HG02759 (cell line): Measurements from ENCODE around the gene TSPAN12.

Experiments
- ATAC-seq: cut with Tn5 transposase; IDR thresholded peaks from one replicate; pipeline ENCODE4 v1.9.1; 2021; ENCODE audit warnings: mild to moderate bottlenecking, moderate library complexity; ENCODE audit not compliant: unreplicated experiment

The TSPAN12 gene

DNA sequence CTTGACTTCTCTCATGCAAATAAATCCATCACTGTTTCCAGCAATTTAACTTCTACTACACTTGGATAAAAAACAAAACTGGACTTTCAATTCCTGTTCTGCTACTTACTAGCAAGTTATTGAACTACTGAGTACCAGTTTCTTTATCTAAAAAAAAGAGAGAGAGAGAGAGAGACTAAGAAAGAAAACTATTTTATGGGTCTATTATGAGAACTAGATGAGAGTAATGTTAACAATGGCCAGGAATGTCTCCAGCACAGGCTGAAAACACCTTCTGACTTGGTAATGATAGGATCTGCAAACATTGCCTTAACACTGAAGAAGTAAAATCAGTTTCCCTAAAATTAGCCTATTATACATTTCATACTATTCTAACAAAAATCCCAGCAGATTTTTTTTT lies 5.2 kb downstream of the TSPAN12 start:
- ATAC-seq = no peak

DNA sequence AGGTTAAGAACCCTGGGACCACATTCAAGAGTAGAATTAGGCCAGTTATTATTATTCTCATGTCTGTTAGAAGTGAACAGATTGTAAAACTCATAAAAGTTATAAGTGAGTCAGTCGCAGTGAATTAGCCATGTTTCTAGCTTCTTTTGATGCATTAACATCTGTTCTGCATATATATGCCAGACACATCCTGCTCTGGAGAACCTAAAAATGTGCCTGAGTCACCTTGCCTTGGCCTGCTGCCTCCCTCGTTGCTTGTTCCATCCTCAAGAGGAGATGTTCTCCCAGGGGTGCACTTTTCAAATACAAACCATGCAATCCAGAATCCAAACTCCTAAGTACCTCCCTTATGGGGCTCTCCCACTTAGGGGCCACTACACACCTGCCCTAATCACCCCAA lies 14.8 kb downstream of the TSPAN12 start:
- no peak for ATAC-seq

DNA sequence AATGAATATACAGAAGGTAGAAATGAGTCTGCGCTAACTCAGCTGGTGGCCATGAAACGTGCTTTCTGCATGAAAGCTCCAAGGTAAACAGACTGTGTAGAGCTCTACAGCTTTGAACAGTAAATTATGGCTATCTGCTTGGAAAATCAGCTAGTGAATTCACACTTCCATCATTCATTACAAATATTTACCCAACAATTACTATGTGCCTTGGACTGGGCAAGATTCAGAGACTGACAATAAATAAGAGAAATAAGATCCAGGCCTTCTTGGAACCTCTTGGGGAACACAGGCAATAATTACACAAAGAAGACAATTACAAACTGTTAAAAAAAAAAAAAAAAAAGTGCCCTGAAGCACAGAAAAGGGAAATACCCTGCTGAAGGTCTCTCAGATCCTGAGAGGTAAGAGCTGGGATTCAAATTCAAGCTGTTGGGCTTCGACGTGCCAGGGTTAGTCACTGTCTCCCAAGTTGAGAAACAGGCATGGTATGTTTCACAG lies 15.8 kb downstream of the TSPAN12 start:
- no peak for ATAC-seq

DNA sequence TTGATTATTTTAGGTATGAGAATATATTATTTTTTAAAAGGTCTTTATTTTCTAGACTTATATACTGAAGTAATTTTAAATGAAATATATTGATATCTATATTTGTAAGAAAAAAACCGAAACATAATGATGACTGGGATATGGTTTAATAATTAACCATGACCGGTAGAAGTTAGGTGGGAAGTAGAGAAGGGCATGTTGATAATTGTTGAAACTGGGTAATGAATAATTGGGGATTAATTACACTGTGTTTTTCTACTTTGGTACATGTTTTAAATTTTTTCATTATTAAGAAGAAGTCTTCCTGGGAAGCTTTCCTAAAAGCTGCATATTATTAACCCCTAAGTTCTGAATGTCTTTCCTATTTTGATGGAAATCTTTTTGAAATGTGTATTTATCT lies 16.3 kb downstream of the TSPAN12 start:
- ATAC-seq = no peak

DNA sequence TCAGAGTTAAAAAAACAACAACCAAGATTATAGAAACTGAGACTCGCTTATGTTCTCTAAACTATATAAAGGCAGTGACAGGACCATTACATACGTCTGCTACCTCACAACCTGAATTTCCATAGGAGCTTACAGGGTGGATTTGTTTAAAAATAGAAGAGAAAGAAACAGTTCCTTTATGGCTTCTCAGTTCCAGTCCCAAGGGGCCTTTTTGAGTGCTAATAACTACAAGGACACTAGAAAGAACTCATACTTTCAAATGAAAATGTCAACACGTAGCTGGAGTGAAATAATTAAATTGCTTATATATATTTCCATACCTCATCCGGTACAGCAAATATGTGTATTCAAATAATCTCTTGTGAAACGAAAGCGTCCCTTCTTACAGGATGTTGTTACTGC lies 19.7 kb downstream of the TSPAN12 start:
- ATAC-seq = peak; percentile 47

DNA sequence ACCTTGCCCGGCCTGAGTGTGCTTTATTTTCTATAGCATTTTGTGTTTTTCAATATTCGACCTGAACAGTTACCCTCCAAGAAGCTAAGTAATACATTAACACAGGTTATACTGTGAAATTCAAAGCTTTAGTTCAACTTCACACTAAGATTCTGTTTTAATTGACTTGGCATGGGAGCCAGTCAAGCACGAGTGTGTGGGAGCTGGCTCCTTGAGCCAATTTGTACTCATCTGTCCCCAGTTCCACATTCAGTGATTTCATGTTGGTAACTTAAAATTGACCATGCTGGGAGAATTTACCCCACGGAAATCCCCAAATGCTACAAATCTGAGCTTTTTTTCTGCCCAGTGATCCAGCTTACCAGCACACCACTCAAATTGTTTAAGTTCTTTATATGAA lies 20.3 kb downstream of the TSPAN12 start:
- peak; percentile 75 for ATAC-seq

DNA sequence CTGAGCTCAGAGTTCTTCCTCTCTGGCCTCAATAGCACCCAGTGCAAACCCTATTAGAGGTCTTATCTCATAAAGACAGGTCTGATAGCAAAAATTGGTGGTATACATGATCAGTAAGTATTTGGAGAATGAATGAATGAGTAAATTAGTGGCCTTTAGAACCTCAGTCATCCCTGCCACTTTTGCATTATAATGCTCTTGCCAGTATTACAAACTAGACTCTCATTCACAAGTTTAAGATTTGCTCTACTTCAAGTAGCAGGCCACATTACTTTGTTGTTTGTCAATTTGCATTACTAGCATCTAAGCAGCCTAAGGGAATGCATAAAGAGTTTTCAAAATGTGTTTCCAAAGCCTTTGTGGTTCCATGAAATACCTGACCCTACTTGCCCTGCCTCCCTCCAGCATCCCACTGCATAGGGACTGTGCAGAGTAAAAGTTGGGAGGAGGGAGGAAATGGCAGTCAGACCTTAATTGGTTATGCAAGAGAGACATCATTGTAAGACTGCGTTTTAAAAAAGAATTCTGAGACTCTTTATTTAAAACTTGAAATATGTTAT lies 21.3 kb downstream of the TSPAN12 start:
- no peak for ATAC-seq

DNA sequence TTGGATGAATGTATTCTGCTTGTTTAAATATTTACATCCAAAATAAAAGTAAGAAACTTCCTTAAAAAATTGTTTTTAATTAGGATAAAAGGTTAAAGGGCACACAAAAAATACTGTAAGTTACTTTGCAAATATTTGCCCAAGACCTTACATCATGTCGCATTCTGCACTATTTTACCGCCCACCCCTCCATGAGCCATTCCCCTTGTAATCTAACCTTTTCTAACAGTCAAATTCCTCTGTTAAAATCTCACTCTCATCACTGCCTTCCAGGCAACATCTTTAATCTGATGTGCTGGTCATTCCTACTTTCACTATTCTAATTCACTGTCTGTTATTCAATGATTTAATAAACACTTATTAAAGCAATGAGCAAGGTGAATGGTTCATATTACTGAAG lies 23.2 kb downstream of the TSPAN12 start:
- no peak for ATAC-seq

DNA sequence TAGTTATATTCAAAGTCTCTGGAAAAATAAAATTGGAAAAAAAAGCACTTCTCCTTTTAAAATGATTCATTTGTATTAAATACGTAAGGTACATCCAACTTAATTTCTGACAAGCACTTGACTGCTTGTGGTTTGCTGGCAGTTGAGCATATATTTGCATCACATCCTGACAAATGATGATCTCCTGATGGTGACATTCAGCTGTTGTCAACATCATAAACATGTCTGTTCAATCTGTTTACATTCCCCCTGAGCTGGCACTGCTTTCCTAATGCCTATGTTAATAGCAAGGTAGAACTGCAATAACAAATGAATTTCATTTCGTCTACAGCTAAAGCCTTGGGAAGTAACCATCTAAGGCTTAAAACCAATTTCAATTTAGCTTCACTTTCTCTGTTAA lies 24.4 kb downstream of the TSPAN12 start:
- ATAC-seq = no peak

DNA sequence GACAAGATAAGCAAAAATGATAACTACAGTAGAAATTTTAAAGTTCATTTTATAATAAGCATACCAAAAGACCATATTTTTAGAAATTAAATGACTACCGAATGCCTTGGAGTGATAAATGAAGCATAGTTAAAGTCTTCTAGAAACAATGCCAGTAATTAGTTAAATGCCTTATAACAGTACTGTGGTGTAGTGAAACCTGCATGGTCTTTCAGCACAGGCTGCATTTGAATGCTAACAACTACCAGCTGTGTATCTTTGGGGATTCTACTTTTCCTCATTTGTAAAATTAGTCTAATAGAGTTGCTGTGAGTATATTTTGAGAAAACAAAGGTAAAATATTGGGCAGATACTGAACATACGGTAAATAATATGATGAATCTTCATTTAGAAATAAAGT lies 25.1 kb downstream of the TSPAN12 start:
- ATAC-seq = no peak

DNA sequence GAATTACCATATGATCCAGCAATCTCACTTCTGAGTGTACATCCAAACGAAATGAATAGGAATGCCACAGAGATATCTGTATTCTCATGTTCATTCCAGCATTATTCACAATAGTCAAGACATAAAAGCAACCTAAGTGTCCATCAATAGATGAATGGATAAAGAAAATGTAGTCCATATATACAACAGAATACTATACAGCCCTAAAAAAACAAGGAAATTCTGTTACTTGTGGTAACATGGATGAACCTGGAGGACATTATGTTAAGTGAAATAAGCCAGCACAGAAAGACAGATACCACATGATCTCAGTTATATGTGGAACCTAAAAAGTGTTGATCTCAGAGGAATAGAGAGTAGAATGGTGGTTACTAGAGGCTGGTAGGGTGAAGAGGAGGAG lies 26.7 kb downstream of the TSPAN12 start:
- no peak for ATAC-seq

DNA sequence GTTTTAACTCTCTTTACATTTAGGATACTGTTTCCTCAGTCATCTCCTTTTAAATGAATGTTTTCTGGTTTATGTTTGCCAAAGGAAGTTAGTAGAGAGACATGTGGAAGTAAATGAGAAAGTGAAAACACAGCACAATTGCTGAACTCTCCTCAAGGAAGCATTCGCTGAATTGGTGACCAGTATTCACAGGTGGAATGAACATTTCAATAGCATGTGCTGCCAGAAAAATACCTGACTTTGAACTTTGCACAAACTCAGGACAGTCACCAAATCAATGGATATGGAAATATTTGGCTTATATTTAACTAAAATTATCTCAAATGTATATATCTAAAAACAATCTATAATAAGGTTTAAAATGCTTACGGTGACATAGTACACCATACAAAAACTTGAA lies 28.5 kb downstream of the TSPAN12 start:
- ATAC-seq = no peak

DNA sequence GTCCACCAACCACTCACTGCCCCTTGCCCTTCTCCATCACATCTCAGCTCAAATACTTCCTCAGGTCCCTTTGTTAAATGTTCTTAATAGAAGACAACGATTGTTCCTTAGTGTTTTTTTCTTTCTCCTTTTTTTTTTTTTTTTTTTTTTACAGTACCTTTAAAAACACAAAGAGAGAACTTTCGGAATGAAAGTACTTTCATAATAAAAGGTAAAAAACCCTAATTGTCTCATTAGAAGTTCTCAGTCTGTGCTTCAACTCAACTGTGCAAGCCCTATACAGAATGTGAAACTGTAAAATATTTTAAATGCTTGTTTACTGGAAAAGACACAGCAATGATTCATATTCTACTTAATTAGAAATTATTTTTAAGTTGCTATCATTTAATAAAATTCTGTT lies 29.4 kb downstream of the TSPAN12 start:
- ATAC-seq = no peak

DNA sequence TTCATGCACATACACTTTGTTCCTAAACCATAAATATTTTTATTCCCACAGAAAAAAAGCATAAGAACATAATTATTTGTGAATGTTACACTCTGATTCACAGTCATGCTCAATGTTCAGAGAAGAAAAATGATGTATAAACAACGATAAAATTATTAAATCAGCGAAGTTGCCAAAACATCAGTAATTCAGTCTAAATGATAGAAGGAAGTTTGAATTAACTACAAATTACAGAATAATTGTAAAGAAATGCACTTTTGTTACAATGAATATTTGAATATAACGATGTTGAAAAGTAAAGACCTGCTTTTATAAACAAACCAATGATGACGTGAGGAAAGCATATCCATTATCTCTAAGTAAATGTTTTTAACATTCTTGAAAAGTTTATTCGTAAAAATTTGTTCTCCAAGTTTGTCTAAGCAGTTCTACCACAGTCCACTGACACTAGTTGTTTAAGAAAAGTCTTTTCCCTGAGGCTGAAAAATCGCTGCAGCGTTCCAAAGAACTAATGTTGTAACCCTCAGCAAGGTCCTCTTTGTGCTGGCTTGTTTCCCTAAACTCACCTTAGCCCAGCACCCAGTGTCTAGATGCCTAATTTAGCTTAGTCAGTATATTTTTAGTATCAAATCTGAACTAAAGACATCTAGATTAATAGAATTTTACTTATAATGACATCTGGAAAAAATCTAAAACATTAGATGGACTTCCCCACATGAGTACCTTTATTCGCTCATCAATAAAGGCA lies 30.4 kb downstream of the TSPAN12 start:
- no peak for ATAC-seq

DNA sequence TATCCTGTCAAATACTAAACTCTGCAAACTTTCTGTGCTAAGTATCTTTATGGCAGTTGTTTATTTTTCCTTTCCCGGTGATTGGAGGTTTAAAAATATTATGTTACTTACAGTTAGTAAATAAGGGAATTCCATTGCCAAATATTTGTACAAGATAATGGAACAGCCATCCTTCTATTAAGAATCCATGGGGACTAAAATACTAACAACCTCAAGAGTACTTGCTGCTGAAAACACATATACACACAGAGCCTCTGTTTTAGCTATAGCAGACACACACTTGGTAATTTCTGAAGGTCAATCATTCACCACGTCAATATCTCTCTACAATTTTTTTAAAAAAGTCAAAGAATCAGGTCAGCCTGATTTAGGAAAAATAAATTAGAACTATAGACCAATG lies 32.4 kb downstream of the TSPAN12 start:
- ATAC-seq = no peak

DNA sequence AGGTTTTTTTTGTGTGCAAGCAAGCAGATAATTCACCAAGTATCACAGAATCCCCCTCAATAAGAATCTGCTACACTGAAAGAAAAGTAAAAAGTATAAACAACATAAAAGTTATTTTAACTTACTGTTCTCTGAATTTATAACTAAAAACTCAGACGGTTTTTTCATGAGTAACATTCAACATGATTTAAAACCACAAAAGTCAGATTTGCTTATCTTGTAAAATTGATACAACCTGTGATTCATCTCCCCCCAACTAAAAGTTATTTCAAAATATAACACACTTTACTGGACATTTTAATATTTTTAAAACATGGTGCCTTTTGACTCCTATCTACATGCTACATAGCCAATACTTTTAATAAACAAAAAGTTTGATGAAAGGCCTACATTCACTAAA lies 32.8 kb downstream of the TSPAN12 start:
- ATAC-seq = no peak

DNA sequence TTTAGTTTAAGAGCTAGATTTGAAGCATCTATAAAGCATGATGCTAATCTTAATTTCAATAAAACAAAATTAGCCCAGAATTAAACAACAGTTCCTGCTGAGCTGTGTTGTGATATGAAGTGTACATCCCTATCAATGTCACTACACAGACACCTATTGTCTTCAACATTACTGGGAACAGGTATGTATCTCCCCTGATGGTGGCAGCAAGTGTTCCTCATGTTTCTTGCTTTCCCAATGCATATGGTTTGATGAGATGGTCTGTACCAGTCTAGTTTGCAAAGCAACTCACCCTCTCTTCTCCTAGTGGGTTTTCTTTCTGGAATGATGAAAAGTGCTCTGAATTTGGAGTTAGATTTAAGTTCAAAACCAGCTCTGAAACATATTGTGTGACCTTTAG lies 38.1 kb downstream of the TSPAN12 start:
- no peak for ATAC-seq

DNA sequence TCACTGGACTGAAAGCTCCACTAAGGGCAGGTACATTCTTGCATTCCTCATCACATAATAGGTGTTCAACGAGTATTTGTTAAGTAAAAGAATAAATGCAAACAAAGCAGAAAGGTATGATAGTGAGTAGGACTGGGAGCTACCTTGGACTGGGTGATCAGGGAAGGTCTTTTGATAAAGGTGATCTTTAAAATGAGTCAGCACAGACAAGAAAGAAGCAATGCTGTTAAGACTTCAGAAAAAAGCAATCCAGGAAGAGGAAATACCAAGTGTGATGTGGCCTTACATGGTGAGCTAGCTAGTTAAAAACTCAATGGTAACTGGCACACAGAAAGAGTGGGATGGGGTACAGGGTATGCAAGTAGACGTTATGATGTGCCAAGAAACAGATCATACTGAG lies 40.1 kb downstream of the TSPAN12 start:
- no peak for ATAC-seq

DNA sequence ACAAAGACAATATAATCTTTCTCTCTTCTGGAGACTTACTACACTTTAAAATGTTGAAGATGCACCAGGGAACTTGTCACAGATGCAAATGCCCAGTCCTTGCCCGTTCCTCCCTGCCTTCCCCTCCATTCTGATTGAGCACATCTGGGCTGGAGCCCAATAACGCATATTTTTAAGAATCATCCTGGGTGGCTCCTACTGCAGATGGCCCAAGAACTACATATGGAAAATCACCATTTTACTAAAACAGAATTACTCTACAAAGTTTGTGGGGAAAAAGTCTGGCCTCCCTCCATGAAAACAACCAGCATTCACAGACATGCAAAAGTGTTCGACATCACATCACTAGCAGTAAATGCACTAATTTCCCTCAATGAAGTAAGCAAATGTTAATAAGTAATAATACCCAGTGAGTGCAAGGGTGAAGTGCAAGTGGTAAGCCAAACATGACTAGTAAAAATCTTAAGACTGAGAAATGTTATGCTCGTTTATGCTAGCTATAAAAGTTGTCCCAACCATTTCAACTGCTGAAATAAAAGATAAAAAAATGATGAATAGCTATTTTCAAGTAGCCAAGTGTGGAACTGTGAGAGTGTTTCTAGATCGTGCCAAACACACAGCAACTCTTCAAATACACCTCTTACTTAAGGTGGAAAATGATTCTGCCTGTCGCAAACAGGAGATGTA lies 43.5 kb downstream of the TSPAN12 start:
- no peak for ATAC-seq

DNA sequence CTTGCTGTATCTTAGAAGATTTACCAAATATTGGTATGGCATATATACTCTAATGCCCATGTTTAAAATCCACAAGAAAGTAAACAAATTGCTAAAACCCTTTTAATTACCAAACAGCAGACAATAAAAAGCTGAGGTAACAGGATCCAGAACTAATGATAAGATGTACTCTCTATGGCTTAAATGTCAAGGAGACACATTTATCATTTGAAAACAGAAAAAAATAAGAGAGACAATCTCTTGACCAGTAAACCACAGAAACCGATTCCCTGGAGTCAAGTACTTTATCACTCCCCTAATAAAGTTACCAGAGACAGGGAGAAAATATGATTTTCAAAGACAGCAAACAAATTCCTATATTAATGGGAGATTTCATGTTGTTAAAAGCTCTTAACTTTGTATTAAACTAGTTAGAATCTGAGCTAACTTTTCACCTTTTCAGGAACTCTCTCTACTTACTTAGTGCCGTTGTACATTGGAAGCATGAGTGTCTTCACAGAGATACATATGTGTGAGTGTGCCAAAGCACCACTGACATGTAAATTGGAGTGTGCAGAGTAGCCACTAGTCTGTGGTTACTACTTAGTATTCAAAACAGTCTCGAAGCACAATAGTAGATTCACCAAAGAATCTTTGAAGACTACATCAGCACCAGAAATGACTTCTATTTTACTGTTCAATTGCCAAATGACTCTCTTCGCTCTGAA lies 44.2 kb downstream of the TSPAN12 start:
- no peak for ATAC-seq

DNA sequence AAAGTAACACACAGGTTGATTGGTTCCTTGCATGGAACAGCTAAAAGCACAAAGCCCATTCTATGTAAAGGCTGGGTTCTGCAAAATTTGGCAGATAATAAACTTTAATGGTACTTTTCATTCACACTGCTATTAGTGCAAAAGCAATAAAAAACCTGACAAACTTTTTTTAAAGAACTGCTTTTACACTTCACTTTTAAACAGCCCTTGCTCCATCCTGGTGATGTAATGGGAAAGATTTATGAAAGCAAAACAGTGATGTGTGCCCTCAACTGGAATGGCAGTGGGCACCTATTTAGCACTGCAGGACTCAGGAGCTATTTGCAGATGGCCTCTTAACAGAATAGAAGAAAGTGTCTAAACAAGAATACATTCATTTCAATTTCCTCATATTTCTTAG lies 44.9 kb downstream of the TSPAN12 start:
- no peak for ATAC-seq

DNA sequence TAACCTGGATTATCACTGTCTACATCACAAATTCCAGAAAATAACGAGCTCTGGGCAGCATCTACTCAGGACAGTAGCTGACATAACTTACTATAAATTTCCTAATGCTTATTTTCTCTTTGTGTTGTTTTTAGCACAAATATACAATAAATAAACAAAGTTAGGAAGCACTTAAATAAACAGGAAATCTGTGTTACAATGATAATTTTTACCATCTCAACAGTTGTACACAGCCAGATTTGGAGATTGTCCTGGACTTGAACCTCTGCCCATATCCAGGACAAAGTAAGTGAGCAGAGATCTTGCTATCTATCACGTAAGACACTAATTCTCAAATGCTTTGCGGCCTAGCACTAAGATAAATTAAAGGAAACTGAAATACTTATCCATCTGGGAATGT lies 48.7 kb downstream of the TSPAN12 start:
- ATAC-seq = no peak
